Adrenal gland (tissue), 12 donors: Measurements from ENCODE around the gene MMP23B. TPM values are rescaled to one million over a fixed set of nuclear protein-coding genes. Genes with fewer than 3 reads are reported as not detected.

Source experiments
- DNase-seq, 7 donors: peaks; one replicate each; pipeline ENCODE4 v3.0.0-alpha.2; 2019 to 2020
- H3K27ac ChIP-seq, 5 donors: fragments of 200-600 bp; sonication (generic) in 4 of 5; 1 replicate in 3 of 5; 2 replicates in 2 of 5; pipeline versions ENCODE4 v1.5.1 to v1.8.0; 2016 to 2020; ENCODE audit warnings: mild to moderate bottlenecking in 1 of 5
- H3K27me3 ChIP-seq: fragments of 200-600 bp; 2 replicates; pipeline ENCODE4 v1.8.0; 2021
- H3K36me3 ChIP-seq, 2 donors: fragments of 200-600 bp; replicated peaks in 1 of 2; 1 replicate in 1 of 2; 2 replicates in 1 of 2; pipeline versions ENCODE4 v1.5.1 to v1.8.0; 2018 to 2022
- H3K4me1 ChIP-seq, 2 donors: fragments of 200-600 bp; replicated peaks in 1 of 2; 1 replicate in 1 of 2; 2 replicates in 1 of 2; pipeline versions ENCODE4 v1.5.1 to v1.8.0; 2018 to 2021
- H3K4me3 ChIP-seq, 4 donors: fragments of 200-600 bp; sonication (generic) in 3 of 4; one replicate each; pipeline ENCODE4 v1.5.1; 2016 to 2018
- H3K9me3 ChIP-seq, 3 donors: fragments of 200-600 bp; sonication (generic) in 1 of 3; replicated peaks in 1 of 3; 1 replicate in 2 of 3; 2 replicates in 1 of 3; pipeline versions ENCODE4 v1.5.1 to v1.8.0; 2016 to 2021
- CTCF ChIP-seq, 6 experiments: fragments of 450-650 bp in 4 of 6; fragments of 200-600 bp in 2 of 6; sonication (generic) in 1 of 6; IDR thresholded peaks; 1 replicate in 5 of 6; 2 replicates in 1 of 6; pipeline versions ENCODE4 v1.5.1 to v1.8.0; 2016 to 2021; ENCODE audit warnings: antibody characterized with exemption in 6 of 6, mild to moderate bottlenecking in 2 of 6, moderate library complexity in 1 of 6
- POLR2A ChIP-seq, 2 donors: fragments of 450-650 bp; IDR thresholded peaks; one replicate each; pipeline ENCODE4 v1.6.1; 2017; ENCODE audit warnings: antibody characterized with exemption in 2 of 2, mild to moderate bottlenecking in 2 of 2, moderate library complexity in 1 of 2
- WGBS, 4 donors: extraction: QIAGEN DNeasy Blood & Tissue Kit in 2 of 4; methylation state at CpG; one replicate each; pipeline versions ENCODE4 v1.1.5 to v1.1.7; 2013 to 2017; 5-methylcytosine and 5-hydroxymethylcytosine counted together
- intact Hi-C, 2 donors: fragments of 100-400 bp; cut with DNase I; formaldehyde crosslinking; loops; one replicate each; pipeline versions ENCODE4 v1.14.1 to v1.15.0; 2022 to 2023
- polyA plus RNA-seq, 3 donors: library from polyadenylated mRNA; stranded (reverse); fragments of 200-250 nt in 2 of 3; fragments of 350-450 nt in 1 of 3; fragmentation: Illumina TruSeq in 1 of 3; extraction: RNeasy Lipid Tissue Mini Kit (QIAGEN cat#74804) in 1 of 3; gene quantifications; one replicate each; pipeline ENCODE4 v1.2.3, GENCODE V29; 2013 to 2014
- total RNA-seq, 9 donors: library from RNA; depleted of rRNA in 4 of 9; stranded (reverse); fragments of >200 nt in 4 of 9; fragments of 120-200 nt in 1 of 9; fragmentation: NEBNext Ultra II Directional in 1 of 9; extraction: Animal tissue kit (Norgen Biotek cat#: 25700) in 1 of 9; gene quantifications; one replicate each; pipeline versions ENCODE4 v1.1.0 to v1.2.4, GENCODE V29; 2013 to 2023
- donor health status: healthy with polysubstance abuse.
- donor health status: Bipolar disorder and iron deficiency.
- donor health status: DM: yes; HTN: yes; CAD: no.
- donor health status: DM: no; HTN: no; CAD: no.
- donor health status: DM: no; HTN: no; CAD: no.
- donor health status: DM: yes; HTN: yes; CAD: no.

MMP23B gene
- total and polyA plus RNA-seq, 12 donors = 1.6 to 28.0 (median 9.8) TPM; not detected in 1

DNA sequence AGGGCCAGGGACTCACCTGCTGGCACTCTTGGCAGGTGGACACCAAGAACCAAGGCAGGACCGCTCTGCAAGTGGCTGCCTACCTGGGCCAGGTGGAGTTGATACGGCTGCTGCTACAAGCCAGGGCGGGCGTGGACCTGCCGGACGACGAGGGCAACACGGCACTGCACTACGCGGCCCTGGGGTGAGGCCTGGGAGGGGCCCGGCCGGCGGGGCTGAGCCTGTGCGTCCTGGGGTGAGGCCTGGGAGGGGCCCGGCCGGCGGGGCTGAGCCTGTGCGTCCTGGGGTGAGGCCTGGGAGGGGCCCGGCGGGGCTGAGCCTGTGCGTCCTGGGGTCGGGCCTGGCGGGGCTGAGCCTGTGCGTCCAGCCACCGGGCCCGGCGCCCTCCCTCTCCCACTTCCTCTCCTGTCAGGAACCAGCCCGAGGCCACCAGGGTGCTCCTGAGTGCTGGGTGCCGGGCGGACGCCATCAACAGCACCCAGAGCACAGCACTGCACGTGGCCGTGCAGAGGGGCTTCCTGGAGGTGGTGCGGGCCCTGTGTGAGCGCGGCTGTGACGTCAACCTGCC, 4.6 kb upstream of the MMP23B start:
- 78 to 95% (median 87%) methylated on average over 3 to 37 of the region's 37 CpGs for WGBS, 4 donors
- DNase-seq = peak in 1 of 7 donors; percentile 12
- H3K36me3 ChIP-seq = peaks cover 0 to 12% of the 10 kb centered on the region in 2 donors
- peaks cover 0 to 5% of the 10 kb centered on the region in 2 donors for H3K4me1 ChIP-seq
- H3K9me3 ChIP-seq = no peaks in the 10 kb centered on the region
- H3K27ac ChIP-seq = no peak overlapping the region
- TF ChIP-seq CTCF (IDR thresholded peaks at IDR 0.05) (no peak), POLR2A (IDR thresholded peaks at IDR 0.05) (no peak)
- H3K4me3 ChIP-seq = no peak overlapping the region
- intact Hi-C loops = no loop called here
- peaks cover 7% of the 10 kb centered on the region for H3K27me3 ChIP-seq

GRCh38 chr1:1627829-1628753, 3.9 kb upstream of the MMP23B start:
- peaks cover 0 to 5% of the 10 kb centered on the region in 2 donors for H3K4me1 ChIP-seq
- H3K27ac ChIP-seq = no peak overlapping the region
- no peak overlapping the region for H3K4me3 ChIP-seq
- peaks cover 7% of the 10 kb centered on the region for H3K27me3 ChIP-seq
- TF ChIP-seq CTCF (IDR thresholded peaks at IDR 0.05) (no peak), POLR2A (IDR thresholded peaks at IDR 0.05) (no peak)
- 94 to 95% (median 95%) methylated on average over 15 to 53 of the region's 53 CpGs for WGBS, 4 donors
- intact Hi-C loops = no loop called here
- peak in 3 of 7 donors; percentile 14 to 24 (median 21) for DNase-seq
- H3K9me3 ChIP-seq = no peaks in the 10 kb centered on the region
- H3K36me3 ChIP-seq = peaks cover 0 to 12% of the 10 kb centered on the region in 2 donors

DNA sequence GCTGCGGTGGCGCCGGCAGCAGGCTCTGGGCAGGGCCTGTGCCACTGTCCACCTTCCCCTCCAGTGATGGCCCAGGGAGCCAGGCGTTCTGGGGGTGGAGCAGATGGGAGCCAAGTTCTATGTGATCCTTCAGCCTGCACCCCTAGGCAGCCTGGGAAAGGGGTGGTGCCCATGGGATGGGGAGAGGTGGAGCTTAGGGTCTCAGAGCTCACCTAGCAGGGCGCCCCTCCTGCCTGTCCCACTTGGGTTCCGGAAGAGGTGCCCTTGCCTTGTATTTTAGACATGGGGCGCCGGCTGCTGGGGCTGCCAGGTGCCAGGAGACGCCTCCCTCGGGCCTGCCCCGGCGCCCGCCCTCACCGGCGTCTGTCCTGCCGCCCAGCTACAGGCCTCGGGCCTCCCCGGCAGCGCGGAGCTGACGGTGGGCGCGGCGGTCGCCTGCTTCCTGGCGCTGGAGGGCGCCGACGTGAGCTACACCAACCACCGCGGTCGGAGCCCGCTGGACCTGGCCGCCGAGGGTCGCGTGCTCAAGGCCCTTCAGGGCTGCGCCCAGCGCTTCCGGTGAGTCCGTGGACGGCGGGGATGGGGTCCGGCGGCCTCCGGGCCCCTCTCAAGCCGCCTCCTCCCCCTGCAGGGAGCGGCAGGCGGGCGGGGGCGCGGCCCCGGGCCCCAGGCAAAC, 3.1 kb upstream of the MMP23B start:
- no peak for TF ChIP-seq CTCF (IDR thresholded peaks at IDR 0.05)
- no peak for TF ChIP-seq POLR2A (IDR thresholded peaks at IDR 0.05)
- Histone ChIP-seq H3K27me3 (peaks cover 7% of the 10 kb centered on the region), H3K27ac (no peak overlapping the region), H3K4me1 (peaks cover 0 to 5% of the 10 kb centered on the region in 2 donors), H3K9me3 (no peaks in the 10 kb centered on the region), H3K36me3 (peaks cover 0 to 12% of the 10 kb centered on the region in 2 donors), H3K4me3 (no peak overlapping the region)
- WGBS, 4 donors = 67 to 82% (median 71%) methylated on average over 29 to 52 of the region's 53 CpGs
- DNase-seq = peak in 2 of 7 donors; percentile 14 to 19
- intact Hi-C loops = no loop called here
